HepG2 (cell line): ENCODE data around the gene UPB1. TPM values are rescaled to one million over a fixed set of nuclear protein-coding genes. Genes with fewer than 3 reads are reported as not detected.
A peak's percentile ranks its signal among the peaks of the same experiment; 100 is the strongest.

Experiments
- ARID5B ChIP-seq: IDR thresholded peaks from 2 replicates; pipeline ENCODE4 v1.4.0; 2020; ENCODE audit warnings: mild to moderate bottlenecking, missing genetic modification reagents
- CEBPG ChIP-seq: IDR thresholded peaks from 2 replicates; pipeline ENCODE4 v1.6.1; 2016
- FOXA3 ChIP-seq: IDR thresholded peaks from 2 replicates; pipeline ENCODE4 v1.6.1; 2016; ENCODE audit warnings: missing genetic modification reagents, missing compliant biosample characterization
- HNF4A ChIP-seq: sonication (generic); formaldehyde crosslinking; IDR thresholded peaks from 2 replicates; pipeline ENCODE4 v1.4.0; 2020; ENCODE audit warnings: missing genetic modification reagents
- IKZF5 ChIP-seq: IDR thresholded peaks from 2 replicates; pipeline ENCODE4 v1.6.1; 2018; ENCODE audit warnings: missing genetic modification reagents, mild to moderate bottlenecking, missing compliant biosample characterization
- IRF2 ChIP-seq: IDR thresholded peaks from 2 replicates; pipeline ENCODE4 v1.6.1; 2018; ENCODE audit warnings: missing genetic modification reagents, missing compliant biosample characterization
- MZF1 ChIP-seq: sonication (generic); formaldehyde crosslinking; IDR thresholded peaks from 2 replicates; pipeline ENCODE4 v1.8.1; 2023; ENCODE audit warnings: mild to moderate bottlenecking, missing genetic modification reagents, borderline replicate concordance
- PATZ1 ChIP-seq: sonication (generic); formaldehyde crosslinking; IDR thresholded peaks from 2 replicates; pipeline ENCODE4 v1.4.0; 2020; ENCODE audit warnings: missing genetic modification reagents
- RARA ChIP-seq: IDR thresholded peaks from 2 replicates; pipeline ENCODE4 v1.6.1; 2016; ENCODE audit warnings: missing genetic modification reagents, missing compliant biosample characterization
- SAP130 ChIP-seq: IDR thresholded peaks from 2 replicates; pipeline ENCODE4 v1.6.1; 2016; ENCODE audit warnings: low read depth
- SOX13 ChIP-seq, 3 experiments: fragments of 450-650 bp in 1 of 3; sonication (generic) in 1 of 3; formaldehyde crosslinking in 1 of 3; IDR thresholded peaks in 2 of 3; conservative IDR thresholded peaks in 1 of 3; 2 replicates each; pipeline versions ENCODE4 v1.5.0 to v1.6.1; 2016 to 2020; ENCODE audit warnings: antibody characterized with exemption in 1 of 3, mild to moderate bottlenecking in 1 of 3, missing compliant biosample characterization in 1 of 3, missing genetic modification reagents in 1 of 3, moderate library complexity in 1 of 3
- SP5 ChIP-seq: IDR thresholded peaks from 2 replicates; pipeline ENCODE4 v1.6.1; 2016; ENCODE audit warnings: low read depth, borderline replicate concordance
- TBX3 ChIP-seq: fragments of 450-650 bp; IDR thresholded peaks from 2 replicates; pipeline ENCODE4 v1.6.1; 2017; ENCODE audit warnings: antibody characterized with exemption, mild to moderate bottlenecking, inconsistent platforms, borderline replicate concordance
- ZNF614 ChIP-seq: IDR thresholded peaks from 2 replicates; pipeline ENCODE4 v1.6.1; 2018; ENCODE audit warnings: missing biosample characterization, missing genetic modification reagents, inconsistent platforms, borderline replicate concordance
- ZNF687 ChIP-seq: sonication (generic); formaldehyde crosslinking; IDR thresholded peaks from 2 replicates; pipeline ENCODE4 v1.5.1; 2020; ENCODE audit warnings: mild to moderate bottlenecking, missing genetic modification reagents, moderate library complexity
- ZNF75D ChIP-seq: sonication (generic); formaldehyde crosslinking; IDR thresholded peaks from 2 replicates; pipeline ENCODE4 v1.8.1; 2023; ENCODE audit warnings: missing genetic modification reagents, mild to moderate bottlenecking, borderline replicate concordance
- polyA plus RNA-seq, 8 experiments: library from polyadenylated mRNA; depleted of rRNA in 3 of 8; stranded (reverse) in 7 of 8; unstranded in 1 of 8; fragments of >200 nt; fragmentation: Illumina TruSeq in 4 of 8; extraction: Trizol in 4 of 8; gene quantifications; 2 replicates each; pipeline versions ENCODE4 v1.2.1 to v1.2.3, GENCODE V29; 2011 to 2016; ENCODE audit warnings: low read depth in 4 of 8, missing spikeins in 1 of 8, mixed read lengths in 1 of 8; ENCODE audit not compliant: insufficient read depth in 1 of 8
- total RNA-seq, 5 experiments: library from RNA; depleted of rRNA; stranded (reverse); fragments of >200 nt; fragmentation: Illumina TruSeq; extraction: Trizol; gene quantifications; 2 replicates each; pipeline ENCODE4 v1.2.3, GENCODE V29; 2016; ENCODE audit warnings: low read depth in 1 of 5

Gene UPB1
- total and polyA plus RNA-seq, 2 of the 13 experiments (the other 11 are each of a cell fraction or from before 2014, with no cell fraction given): 0.38 to 1.2 TPM

GRCh38 chr22:24455751-24456426 lies 39.2 kb upstream of the UPB1 start (continued):
- peak; percentile 22; the same call in 1 of the 2 replicates for TF ChIP-seq RARA (CRISPR knock-in tag)
- TF ChIP-seq MZF1 (CRISPR knock-in tag): no peak
- TF ChIP-seq SOX13 (IDR thresholded peaks at IDR 0.05): no peak
- no peak for TF ChIP-seq SOX13 (CRISPR knock-in tag; conservative IDR thresholded peaks at IDR 0.05 in 1 of 2, IDR thresholded peaks at IDR 0.05 in 1 of 2)
- no peak for TF ChIP-seq CEBPG
- TF ChIP-seq SAP130 (CRISPR knock-in tag): peak; percentile 33
- TF ChIP-seq ZNF614: 0 out of 2 replicates have a peak, but pooled peaks have one; percentile 28
- 0 out of 2 replicates have a peak, but pooled peaks have one; percentile 41 for TF ChIP-seq ARID5B (CRISPR knock-in tag)
- peak; percentile 26; the same call in 1 of the 2 replicates for TF ChIP-seq PATZ1 (CRISPR knock-in tag)
- TF ChIP-seq TBX3: no peak
- TF ChIP-seq SP5: 0 out of 2 replicates have a peak, but pooled peaks have one; percentile 15
- TF ChIP-seq FOXA3 (CRISPR knock-in tag): 0 out of 2 replicates have a peak, but pooled peaks have one; percentile 22
- peak; percentile 31; the same call in 1 of the 2 replicates for TF ChIP-seq ZNF687 (CRISPR knock-in tag)
- TF ChIP-seq ZNF75D: no peak
- 0 out of 2 replicates have a peak, but pooled peaks have one; percentile 20 for TF ChIP-seq IKZF5 (CRISPR knock-in tag)
- TF ChIP-seq IRF2 (CRISPR knock-in tag): 0 out of 2 replicates have a peak, but pooled peaks have one; percentile 29
- peak; percentile 50; the same call in 1 of the 2 replicates for TF ChIP-seq HNF4A
